ENCODE results near the gene C16orf74.

DNA sequence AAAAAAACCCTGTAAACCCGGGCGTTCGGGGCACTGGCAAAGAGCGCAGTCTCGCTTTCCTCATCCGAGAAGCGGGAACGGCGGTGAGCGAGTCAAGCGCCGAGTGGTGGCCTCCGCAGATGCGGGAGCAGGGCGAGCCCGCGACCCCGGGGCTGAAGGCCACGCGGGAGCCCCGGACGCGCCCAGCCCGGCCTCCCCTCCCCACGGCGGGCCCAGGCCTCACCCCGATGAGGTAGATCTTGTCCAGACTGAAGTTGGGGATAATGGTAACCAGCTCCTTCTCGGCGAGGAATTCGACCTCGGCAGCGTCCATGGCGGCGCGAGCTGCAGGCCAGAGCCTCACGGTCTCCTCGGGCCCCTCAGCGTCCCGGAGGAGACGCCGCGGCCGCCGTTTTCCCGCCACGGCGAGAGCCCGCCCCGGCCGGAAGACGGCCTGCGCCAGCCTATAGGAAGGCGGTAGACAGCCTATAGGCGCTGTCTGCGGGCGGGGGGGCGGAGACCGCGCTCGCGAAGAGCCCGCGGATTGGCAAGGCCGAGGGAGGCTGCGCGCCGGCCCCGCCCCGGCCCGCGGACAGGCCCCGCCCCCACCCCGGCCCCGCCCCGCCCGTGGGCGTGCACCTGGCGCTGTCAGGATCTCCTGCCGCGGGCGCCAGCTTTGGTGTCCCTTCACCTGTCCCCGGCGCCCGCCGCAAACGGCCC, 62.2 kb downstream of the C16orf74 start, which contains the start of gene GINS2:
- no peak for TF ChIP-seq POLR2A (IDR thresholded peaks at IDR 0.05)
- TF ChIP-seq, protein P1, sequence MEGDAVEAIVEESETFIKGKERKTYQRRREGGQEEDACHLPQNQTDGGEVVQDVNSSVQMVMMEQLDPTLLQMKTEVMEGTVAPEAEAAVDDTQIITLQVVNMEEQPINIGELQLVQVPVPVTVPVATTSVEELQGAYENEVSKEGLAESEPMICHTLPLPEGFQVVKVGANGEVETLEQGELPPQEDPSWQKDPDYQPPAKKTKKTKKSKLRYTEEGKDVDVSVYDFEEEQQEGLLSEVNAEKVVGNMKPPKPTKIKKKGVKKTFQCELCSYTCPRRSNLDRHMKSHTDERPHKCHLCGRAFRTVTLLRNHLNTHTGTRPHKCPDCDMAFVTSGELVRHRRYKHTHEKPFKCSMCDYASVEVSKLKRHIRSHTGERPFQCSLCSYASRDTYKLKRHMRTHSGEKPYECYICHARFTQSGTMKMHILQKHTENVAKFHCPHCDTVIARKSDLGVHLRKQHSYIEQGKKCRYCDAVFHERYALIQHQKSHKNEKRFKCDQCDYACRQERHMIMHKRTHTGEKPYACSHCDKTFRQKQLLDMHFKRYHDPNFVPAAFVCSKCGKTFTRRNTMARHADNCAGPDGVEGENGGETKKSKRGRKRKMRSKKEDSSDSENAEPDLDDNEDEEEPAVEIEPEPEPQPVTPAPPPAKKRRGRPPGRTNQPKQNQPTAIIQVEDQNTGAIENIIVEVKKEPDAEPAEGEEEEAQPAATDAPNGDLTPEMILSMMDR (IDR thresholded peaks at IDR 0.05): no peak
